ENCODE data around the gene MAS1L. TPM values are rescaled to one million over a fixed set of nuclear protein-coding genes. Genes with fewer than 3 reads are reported as not detected.

MAS1L gene
- total RNA-seq, 2 experiments from 2014 or later = not detected

GRCh38 chr6:29510746-29511300, 23.1 kb upstream of the MAS1L start:
- CTCF ChIA-PET = interaction anchor here (0.6 kb wide), 1 partner anchor 350 kb away, joined by 3 read pairs; no protein-coding TSS in a partner anchor
- POLR2A ChIA-PET = no interaction called here

- ChIA-PET CTCF (interaction anchor here (0.6 kb wide), 1 partner anchor 351 kb away, joined by 3 read pairs; no protein-coding TSS in a partner anchor), POLR2A (no interaction called here)
These were observed 22.4 kb upstream of the MAS1L start for GRCh38 chr6:29510202-29510601.

DNA sequence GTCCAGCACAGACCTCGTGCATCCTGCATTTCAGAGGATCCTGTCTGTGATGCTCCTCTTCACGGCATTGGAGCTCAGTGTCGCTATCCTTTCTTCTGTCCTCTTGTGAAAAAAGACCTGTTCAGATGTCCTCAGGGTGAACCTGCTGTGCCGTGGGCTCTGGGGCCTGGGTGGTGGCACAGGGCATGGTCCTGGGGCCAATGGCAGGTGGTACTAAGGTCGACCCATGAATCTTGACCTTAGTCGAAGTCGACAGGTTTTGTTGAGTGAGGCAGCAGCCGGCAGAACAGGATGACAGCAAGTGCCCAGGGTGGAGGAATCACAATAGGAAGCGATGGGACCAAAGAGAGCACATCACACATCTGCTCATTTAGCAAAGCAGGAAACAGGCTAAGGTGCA, 22.0 kb upstream of the MAS1L start:
- CTCF ChIA-PET = no interaction called here
- POLR2A ChIA-PET = no interaction called here

DNA sequence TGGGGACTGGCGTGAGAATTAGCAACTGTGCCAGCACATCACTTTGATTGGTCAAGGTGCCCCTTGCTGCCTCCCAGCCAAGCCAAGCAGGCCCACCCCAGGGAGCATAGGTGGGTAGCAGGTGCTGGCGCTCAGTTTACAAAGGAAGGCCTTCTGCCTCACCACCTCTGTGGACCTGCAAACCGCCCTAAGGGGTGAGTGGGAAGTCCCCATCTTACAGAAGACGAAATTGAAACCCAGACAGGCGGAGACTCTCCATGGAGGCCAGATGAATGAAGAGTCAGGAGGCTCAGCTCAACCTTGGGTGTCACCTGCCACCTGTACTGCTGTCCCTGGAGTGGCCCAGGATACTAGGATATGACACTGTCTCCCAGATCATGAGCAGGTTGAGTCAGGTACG, 21.5 kb upstream of the MAS1L start:
- CTCF ChIA-PET = no interaction called here
- POLR2A ChIA-PET = no interaction called here

DNA sequence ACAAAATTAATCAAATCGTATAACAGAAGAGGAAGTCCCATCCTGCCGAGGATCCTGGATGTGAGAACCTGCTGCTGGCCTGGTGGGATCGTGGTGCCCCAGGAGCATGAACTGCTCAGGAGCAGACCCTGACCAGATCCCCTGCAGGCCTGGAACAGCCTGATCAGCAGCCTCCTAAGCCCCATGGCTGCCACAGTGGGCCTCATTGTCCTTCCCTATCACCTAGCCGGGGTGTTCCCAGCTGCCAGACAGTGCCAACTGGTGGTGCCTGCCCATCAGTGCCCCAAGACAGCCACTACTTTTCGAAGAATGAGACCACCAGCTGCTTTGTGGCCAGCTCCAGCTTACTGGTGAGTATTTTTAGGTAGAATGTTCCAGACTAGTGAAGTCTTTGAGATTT, 19.6 kb upstream of the MAS1L start:
- CTCF ChIA-PET = no interaction called here
- POLR2A ChIA-PET = no interaction called here

- ChIA-PET POLR2A (no interaction called here), CTCF (no interaction called here)
These were observed 18.8 kb upstream of the MAS1L start for GRCh38 chr6:29506446-29507067.

- ChIA-PET CTCF (no interaction called here), POLR2A (no interaction called here)
These were observed 18.1 kb upstream of the MAS1L start for GRCh38 chr6:29505808-29506207.

- POLR2A ChIA-PET = no interaction called here
- CTCF ChIA-PET = no interaction called here
These were observed 17.2 kb upstream of the MAS1L start for GRCh38 chr6:29504961-29505360.

DNA sequence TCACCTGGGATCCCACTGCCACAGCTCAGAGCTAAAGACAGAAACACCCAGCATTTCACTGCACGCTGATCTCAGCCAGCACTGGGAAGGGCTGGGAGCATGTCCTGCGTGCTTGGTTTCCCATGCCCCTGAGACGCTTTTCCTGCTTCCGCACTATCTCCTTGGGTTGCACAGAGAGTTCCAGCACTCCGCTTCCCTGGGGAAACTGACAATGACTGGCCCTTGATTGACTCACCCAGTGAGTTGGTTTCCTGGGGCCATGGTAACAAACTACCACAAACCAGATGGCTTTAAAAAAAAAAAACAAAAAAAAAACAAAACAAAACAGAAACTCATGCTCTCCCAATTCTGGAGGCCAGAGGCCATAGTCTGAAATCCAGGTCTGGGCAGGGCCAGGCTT, 14.8 kb upstream of the MAS1L start:
- ChIA-PET CTCF (no interaction called here), POLR2A (no interaction called here)

GRCh38 chr6:29502181-29502580, 14.4 kb upstream of the MAS1L start:
- ChIA-PET POLR2A (no interaction called here), CTCF (no interaction called here)

- ChIA-PET CTCF (no interaction called here), POLR2A (no interaction called here)
These were observed 13.3 kb upstream of the MAS1L start for GRCh38 chr6:29501106-29501505.

GRCh38 chr6:29500594-29500993, 12.8 kb upstream of the MAS1L start:
- CTCF ChIA-PET = no interaction called here
- POLR2A ChIA-PET = no interaction called here

GRCh38 chr6:29499704-29500103, 11.9 kb upstream of the MAS1L start:
- POLR2A ChIA-PET = no interaction called here

GRCh38 chr6:29496961-29497360, 9.2 kb upstream of the MAS1L start:
- CTCF ChIA-PET = no interaction called here
- POLR2A ChIA-PET = no interaction called here

More at GRCh38 chr6:29499704-29500103, 11.9 kb upstream of the MAS1L start:
- CTCF ChIA-PET = no interaction called here

DNA sequence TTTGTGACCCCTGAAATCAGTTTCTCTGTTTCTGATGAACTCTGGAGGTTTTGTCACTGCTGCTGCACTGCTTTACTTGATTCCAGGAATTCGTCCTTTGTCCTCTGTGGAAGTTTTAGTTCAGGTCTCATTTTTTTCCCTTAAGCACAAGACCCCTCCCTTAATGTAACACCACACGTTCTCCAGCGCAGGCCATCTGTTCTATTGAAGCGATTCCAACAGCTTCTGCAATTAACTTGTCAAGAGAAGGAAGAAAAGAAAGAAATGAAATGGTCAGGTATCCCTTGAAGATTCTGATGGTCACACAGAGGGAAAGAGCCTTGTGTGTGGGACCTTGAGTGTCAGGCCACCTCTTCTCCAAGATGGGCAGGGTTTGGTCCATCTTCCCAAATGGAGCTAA, 7.8 kb upstream of the MAS1L start:
- ChIA-PET POLR2A (no interaction called here), CTCF (no interaction called here)

GRCh38 chr6:29494131-29494530, 6.4 kb upstream of the MAS1L start:
- POLR2A ChIA-PET = no interaction called here
- CTCF ChIA-PET = no interaction called here

- ChIA-PET CTCF (no interaction called here), POLR2A (no interaction called here)
These were observed 5.5 kb upstream of the MAS1L start for GRCh38 chr6:29493261-29493660.

DNA sequence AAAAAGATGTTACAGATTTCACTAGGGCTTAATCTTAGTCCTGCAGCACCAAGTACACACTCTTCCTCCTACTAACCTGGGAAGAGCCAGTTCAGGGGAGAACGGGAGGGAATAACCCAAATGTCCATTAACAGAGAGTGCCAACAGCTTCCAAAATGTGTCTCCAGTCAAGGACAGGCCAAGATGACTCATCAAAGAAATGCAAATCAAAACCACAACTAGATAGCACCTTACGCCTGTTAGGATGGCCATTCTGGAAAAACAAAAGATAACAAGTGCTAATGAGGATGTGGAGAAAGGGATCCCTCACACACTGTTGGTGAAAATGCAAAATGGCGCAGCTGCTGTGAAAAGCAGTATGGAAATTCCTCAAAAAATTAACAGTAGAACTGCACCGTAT, 3.8 kb upstream of the MAS1L start:
- CTCF ChIA-PET = no interaction called here
- POLR2A ChIA-PET = no interaction called here

DNA sequence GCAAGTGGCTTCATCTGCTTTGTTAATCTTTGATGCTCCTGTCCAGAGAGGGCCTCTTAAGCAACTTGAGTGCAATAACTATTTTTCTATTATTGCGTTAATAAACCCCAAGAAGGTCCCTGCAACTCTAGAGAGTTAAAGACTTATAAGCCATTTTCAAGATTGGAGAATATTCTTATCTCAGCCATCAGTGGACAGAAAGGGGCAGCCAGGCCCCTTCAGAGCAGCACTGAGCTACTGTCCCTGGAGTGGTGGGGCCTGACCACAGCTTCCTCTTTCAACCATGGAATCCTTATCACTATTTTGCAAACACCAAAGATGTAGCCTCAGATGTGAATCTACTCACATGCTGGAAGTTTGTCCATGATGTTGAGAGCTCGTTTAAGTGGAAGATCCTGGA, 2.8 kb upstream of the MAS1L start:
- CTCF ChIA-PET = no interaction called here
- POLR2A ChIA-PET = no interaction called here

DNA sequence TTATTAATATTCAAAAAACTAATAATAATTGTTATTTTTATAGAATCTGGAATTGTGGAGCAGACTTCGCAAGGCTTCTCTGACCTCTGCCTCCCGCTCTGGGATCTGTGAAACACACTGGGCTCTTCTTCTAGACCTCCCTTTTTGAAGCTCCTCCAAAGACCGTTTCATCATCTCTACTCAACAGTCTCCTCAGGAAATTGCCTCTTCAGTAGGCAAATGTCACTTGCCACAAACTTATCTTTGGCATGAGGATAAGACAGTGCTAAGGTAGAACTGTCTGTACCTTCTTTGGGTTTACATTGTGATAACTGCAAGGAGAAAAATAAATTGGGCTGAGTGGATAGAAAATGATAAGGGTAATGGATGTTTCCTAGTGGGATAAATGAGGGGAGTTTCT, 2.3 kb upstream of the MAS1L start:
- ChIA-PET CTCF (no interaction called here), POLR2A (no interaction called here)

DNA sequence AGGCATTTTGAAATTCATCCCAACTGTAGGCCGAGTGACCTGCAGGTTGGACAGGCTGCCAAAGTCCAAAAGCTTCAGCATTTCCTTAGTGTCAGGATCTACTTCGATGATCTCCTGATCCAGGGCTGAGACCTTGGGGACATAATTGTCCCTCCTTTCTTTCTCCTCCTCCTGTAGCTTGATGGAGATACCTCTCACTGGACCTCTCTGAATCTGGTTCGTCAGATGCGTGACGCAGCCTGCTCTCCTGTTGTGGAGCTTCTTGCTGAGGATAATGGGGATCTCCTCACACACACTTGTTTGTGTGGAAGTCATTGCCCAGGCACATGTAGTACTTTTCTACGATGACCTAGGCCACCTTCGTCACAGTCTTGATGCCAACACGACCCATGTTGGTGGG, 1.5 kb upstream of the MAS1L start:
- CTCF ChIA-PET = no interaction called here
- POLR2A ChIA-PET = no interaction called here

DNA sequence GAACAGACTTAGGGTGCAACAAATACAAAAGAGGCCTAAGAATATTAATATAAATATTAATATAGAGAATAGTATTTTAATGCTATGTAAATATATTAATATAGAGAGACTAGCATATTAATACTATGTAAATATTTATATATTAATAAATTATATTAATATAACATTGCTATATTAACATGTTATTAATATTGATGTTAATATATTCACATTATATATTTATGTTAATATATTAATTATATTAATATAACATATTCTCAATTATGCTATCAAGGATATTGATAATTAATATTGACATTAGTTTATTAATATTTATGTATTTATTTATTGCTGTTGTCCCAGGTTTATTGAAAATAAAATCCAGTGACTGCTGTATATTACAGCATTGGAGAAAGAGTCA, 1.1 kb upstream of the MAS1L start:
- ChIA-PET CTCF (no interaction called here), POLR2A (no interaction called here)

- CTCF ChIA-PET = no interaction called here
- POLR2A ChIA-PET = no interaction called here
These were observed 625 bp downstream of the MAS1L start for GRCh38 chr6:29487131-29487530.

All from activated CD8-positive, alpha-beta memory T cell treated with anti-CD3 and anti-CD28 coated beads for 36 hours (primary cell).